ENCODE results near the gene LRFN5. TPM values are rescaled to one million over a fixed set of nuclear protein-coding genes. Genes with fewer than 3 reads are reported as not detected.

The LRFN5 gene
- total and polyA plus RNA-seq, 7 experiments from 2014 or later: not detected

- no peak for ATAC-seq
- H3K4me1 Mint-ChIP-seq: peaks cover 0 to 2% (median 0%) of the 10 kb centered on the region in 7 donors
- POLR2A ChIA-PET: no interaction called here
Measured at GRCh38 chr14:41799817-41800216, 193.1 kb downstream of the LRFN5 start.

GRCh38 chr14:41805633-41806032, 199.0 kb downstream of the LRFN5 start:
- Histone ChIP-seq H3K4me3 (ENCODE audit: low read length) (no peak overlapping the region), H3K4me1 (ENCODE audit: control insufficient read depth in 2 of 2, insufficient read depth in 2 of 2, low read length in 2 of 2) (no peaks in the 10 kb centered on the region), H3K27me3 (ENCODE audit: control insufficient read depth in 2 of 2, insufficient read depth in 2 of 2, low read length in 2 of 2) (no peaks in the 10 kb centered on the region), H3K36me3 (ENCODE audit: control insufficient read depth in 2 of 3, insufficient read depth in 3 of 3, low read length in 3 of 3) (no peaks in the 10 kb centered on the region), H3K27ac (ENCODE audit: low read depth, low read length) (no peak overlapping the region), H3K9me3 (ENCODE audit: control insufficient read depth in 2 of 3, low read length in 3 of 3) (no peaks in the 10 kb centered on the region)
- Mint-ChIP-seq H3K9me3 (peaks cover 0 to 7% (median 0%) of the 10 kb centered on the region in 11 donors), H3K27me3 (no peaks in the 10 kb centered on the region), H3K4me1 (no peaks in the 10 kb centered on the region), H3K4me3 (no peak overlapping the region), H3K36me3 (no peaks in the 10 kb centered on the region), H3K27ac (no peak overlapping the region)
- ChIA-PET POLR2A (no interaction called here), CTCF (interaction anchor here (0.8 kb wide), 1 partner anchor 1509 kb away, joined by 4 read pairs; no protein-coding TSS in a partner anchor)
- intact Hi-C loops (cut with micrococcal nuclease): no loop called here
- ATAC-seq (no peak), DNase-seq (no peak)

More at GRCh38 chr14:41799817-41800216, 193.1 kb downstream of the LRFN5 start:
- no peaks in the 10 kb centered on the region for H3K9me3 ChIP-seq (ENCODE audit: control insufficient read depth in 2 of 3, low read length in 3 of 3)
- CTCF ChIA-PET: no interaction called here
- no peaks in the 10 kb centered on the region for H3K27me3 ChIP-seq (ENCODE audit: control insufficient read depth in 2 of 2, insufficient read depth in 2 of 2, low read length in 2 of 2)
- Mint-ChIP-seq H3K4me3 (no peak overlapping the region), H3K27me3 (peaks cover 0 to 7% (median 5%) of the 10 kb centered on the region in 5 donors), H3K27ac (no peak overlapping the region), H3K9me3 (peaks cover 0 to 4% (median 0%) of the 10 kb centered on the region in 11 donors), H3K36me3 (no peaks in the 10 kb centered on the region)
- H3K4me3 ChIP-seq (ENCODE audit: low read length): no peak overlapping the region
- H3K27ac ChIP-seq (ENCODE audit: low read depth, low read length): no peak overlapping the region
- H3K4me1 ChIP-seq (ENCODE audit: control insufficient read depth in 2 of 2, insufficient read depth in 2 of 2, low read length in 2 of 2): no peaks in the 10 kb centered on the region
- no peaks in the 10 kb centered on the region for H3K36me3 ChIP-seq (ENCODE audit: control insufficient read depth in 2 of 3, insufficient read depth in 3 of 3, low read length in 3 of 3)
- intact Hi-C loops (cut with micrococcal nuclease): no loop called here
- DNase-seq: no peak

GRCh38 chr14:41806366-41806975, 199.8 kb downstream of the LRFN5 start:
- Mint-ChIP-seq H3K9me3 (peaks cover 0 to 7% (median 0%) of the 10 kb centered on the region in 11 donors), H3K4me1 (no peaks in the 10 kb centered on the region), H3K27ac (no peak overlapping the region), H3K27me3 (peaks cover 0 to under 1% (median 0%) of the 10 kb centered on the region in 5 donors), H3K4me3 (no peak overlapping the region), H3K36me3 (no peaks in the 10 kb centered on the region)
- no peak overlapping the region for H3K27ac ChIP-seq (ENCODE audit: low read depth, low read length)
- CTCF ChIA-PET: interaction anchor here (0.8 kb wide), 1 partner anchor 1510 kb away, joined by 4 read pairs; no protein-coding TSS in a partner anchor
- ATAC-seq (no peak), DNase-seq (no peak)
- intact Hi-C loops (cut with micrococcal nuclease): no loop called here
- H3K4me3 ChIP-seq (ENCODE audit: low read length): no peak overlapping the region
- no peaks in the 10 kb centered on the region for H3K27me3 ChIP-seq (ENCODE audit: control insufficient read depth in 2 of 2, insufficient read depth in 2 of 2, low read length in 2 of 2)
- H3K36me3 ChIP-seq (ENCODE audit: control insufficient read depth in 2 of 3, insufficient read depth in 3 of 3, low read length in 3 of 3): no peaks in the 10 kb centered on the region
- POLR2A ChIA-PET: no interaction called here
- H3K9me3 ChIP-seq (ENCODE audit: control insufficient read depth in 2 of 3, low read length in 3 of 3): no peaks in the 10 kb centered on the region
- no peaks in the 10 kb centered on the region for H3K4me1 ChIP-seq (ENCODE audit: control insufficient read depth in 2 of 2, insufficient read depth in 2 of 2, low read length in 2 of 2)

GRCh38 chr14:41810362-41810761, 203.7 kb downstream of the LRFN5 start:
- no peaks in the 10 kb centered on the region for H3K36me3 Mint-ChIP-seq
- POLR2A ChIA-PET: no interaction called here
- Histone ChIP-seq H3K36me3 (ENCODE audit: control insufficient read depth in 2 of 3, insufficient read depth in 3 of 3, low read length in 3 of 3) (no peaks in the 10 kb centered on the region), H3K9me3 (ENCODE audit: control insufficient read depth in 2 of 3, low read length in 3 of 3) (no peaks in the 10 kb centered on the region), H3K4me3 (ENCODE audit: low read length) (no peak overlapping the region), H3K27ac (ENCODE audit: low read depth, low read length) (no peak overlapping the region), H3K4me1 (ENCODE audit: control insufficient read depth in 2 of 2, insufficient read depth in 2 of 2, low read length in 2 of 2) (no peaks in the 10 kb centered on the region), H3K27me3 (ENCODE audit: control insufficient read depth in 2 of 2, insufficient read depth in 2 of 2, low read length in 2 of 2) (no peaks in the 10 kb centered on the region)
- peaks cover 0 to 3% (median 0%) of the 10 kb centered on the region in 5 donors for H3K27me3 Mint-ChIP-seq
- peaks cover 0 to 11% (median 0%) of the 10 kb centered on the region in 11 donors for H3K9me3 Mint-ChIP-seq
- no peaks in the 10 kb centered on the region for H3K4me1 Mint-ChIP-seq
- ATAC-seq: no peak
- no peak overlapping the region for H3K4me3 Mint-ChIP-seq
- intact Hi-C loops (cut with micrococcal nuclease): no loop called here
- no peak overlapping the region for H3K27ac Mint-ChIP-seq
- CTCF ChIA-PET: no interaction called here
- no peak for DNase-seq

- Histone ChIP-seq H3K4me3 (ENCODE audit: low read length) (no peak overlapping the region), H3K27me3 (ENCODE audit: control insufficient read depth in 2 of 2, insufficient read depth in 2 of 2, low read length in 2 of 2) (no peaks in the 10 kb centered on the region), H3K36me3 (ENCODE audit: control insufficient read depth in 2 of 3, insufficient read depth in 3 of 3, low read length in 3 of 3) (no peaks in the 10 kb centered on the region), H3K4me1 (ENCODE audit: control insufficient read depth in 2 of 2, insufficient read depth in 2 of 2, low read length in 2 of 2) (no peaks in the 10 kb centered on the region), H3K9me3 (ENCODE audit: control insufficient read depth in 2 of 3, low read length in 3 of 3) (no peaks in the 10 kb centered on the region), H3K27ac (ENCODE audit: low read depth, low read length) (no peak overlapping the region)
- no peak overlapping the region for H3K27ac Mint-ChIP-seq
- DNase-seq (no peak), ATAC-seq (no peak)
- no peak overlapping the region for H3K4me3 Mint-ChIP-seq
- peaks cover 0 to 4% (median 0%) of the 10 kb centered on the region in 5 donors for H3K27me3 Mint-ChIP-seq
- intact Hi-C loops (cut with micrococcal nuclease): no loop called here
- no peaks in the 10 kb centered on the region for H3K36me3 Mint-ChIP-seq
- ChIA-PET CTCF (no interaction called here), POLR2A (no interaction called here)
- H3K9me3 Mint-ChIP-seq: peaks cover 0 to 19% (median 3%) of the 10 kb centered on the region in 11 donors
- H3K4me1 Mint-ChIP-seq: no peaks in the 10 kb centered on the region
Measured at GRCh38 chr14:41817626-41818025, 210.9 kb downstream of the LRFN5 start.

- Mint-ChIP-seq H3K27me3 (peaks cover 0 to 4% (median 0%) of the 10 kb centered on the region in 5 donors), H3K4me1 (no peaks in the 10 kb centered on the region), H3K4me3 (no peak overlapping the region), H3K36me3 (no peaks in the 10 kb centered on the region), H3K9me3 (peaks cover 0 to 28% (median 8%) of the 10 kb centered on the region in 11 donors), H3K27ac (no peak overlapping the region)
- Histone ChIP-seq H3K36me3 (ENCODE audit: control insufficient read depth in 2 of 3, insufficient read depth in 3 of 3, low read length in 3 of 3) (no peaks in the 10 kb centered on the region), H3K27ac (ENCODE audit: low read depth, low read length) (no peak overlapping the region), H3K4me1 (ENCODE audit: control insufficient read depth in 2 of 2, insufficient read depth in 2 of 2, low read length in 2 of 2) (no peaks in the 10 kb centered on the region), H3K4me3 (ENCODE audit: low read length) (no peak overlapping the region), H3K9me3 (ENCODE audit: control insufficient read depth in 2 of 3, low read length in 3 of 3) (peaks cover 0 to 6% (median 0%) of the 10 kb centered on the region in 3 experiments), H3K27me3 (ENCODE audit: control insufficient read depth in 2 of 2, insufficient read depth in 2 of 2, low read length in 2 of 2) (no peaks in the 10 kb centered on the region)
- CTCF ChIA-PET: no interaction called here
- intact Hi-C loops (cut with micrococcal nuclease): no loop called here
- DNase-seq (no peak), ATAC-seq (no peak)
- POLR2A ChIA-PET: no interaction called here
Measured at GRCh38 chr14:41824441-41824840, 217.8 kb downstream of the LRFN5 start.

- CTCF ChIA-PET: no interaction called here
- no peaks in the 10 kb centered on the region for H3K4me1 ChIP-seq (ENCODE audit: control insufficient read depth in 2 of 2, insufficient read depth in 2 of 2, low read length in 2 of 2)
Measured at GRCh38 chr14:41825622-41826021, 218.9 kb downstream of the LRFN5 start.

More at GRCh38 chr14:41825622-41826021, 218.9 kb downstream of the LRFN5 start:
- no peak overlapping the region for H3K27ac ChIP-seq (ENCODE audit: low read depth, low read length)
- intact Hi-C loops (cut with micrococcal nuclease): no loop called here
- peaks cover 0 to 6% (median 0%) of the 10 kb centered on the region in 3 experiments for H3K9me3 ChIP-seq (ENCODE audit: control insufficient read depth in 2 of 3, low read length in 3 of 3)
- POLR2A ChIA-PET: no interaction called here
- Mint-ChIP-seq H3K36me3 (no peaks in the 10 kb centered on the region), H3K27ac (no peak overlapping the region), H3K4me3 (no peak overlapping the region), H3K27me3 (peaks cover 0 to 4% (median 0%) of the 10 kb centered on the region in 5 donors), H3K4me1 (no peaks in the 10 kb centered on the region), H3K9me3 (peaks cover 0 to 26% (median 8%) of the 10 kb centered on the region in 11 donors)
- ATAC-seq: no peak
- no peak for DNase-seq
- no peak overlapping the region for H3K4me3 ChIP-seq (ENCODE audit: low read length)
- H3K36me3 ChIP-seq (ENCODE audit: control insufficient read depth in 2 of 3, insufficient read depth in 3 of 3, low read length in 3 of 3): no peaks in the 10 kb centered on the region
- H3K27me3 ChIP-seq (ENCODE audit: control insufficient read depth in 2 of 2, insufficient read depth in 2 of 2, low read length in 2 of 2): no peaks in the 10 kb centered on the region

Measured in naive thymus-derived CD4-positive, alpha-beta T cell (primary cell).